NCI-H2029 (cell line): Measurements from ENCODE around the gene TPGS1.

ENCODE experiments used
- DNase-seq: peaks from one replicate; lab custom pipeline; 2025; lab: John Stamatoyannopoulos, UW

TPGS1 gene

DNA sequence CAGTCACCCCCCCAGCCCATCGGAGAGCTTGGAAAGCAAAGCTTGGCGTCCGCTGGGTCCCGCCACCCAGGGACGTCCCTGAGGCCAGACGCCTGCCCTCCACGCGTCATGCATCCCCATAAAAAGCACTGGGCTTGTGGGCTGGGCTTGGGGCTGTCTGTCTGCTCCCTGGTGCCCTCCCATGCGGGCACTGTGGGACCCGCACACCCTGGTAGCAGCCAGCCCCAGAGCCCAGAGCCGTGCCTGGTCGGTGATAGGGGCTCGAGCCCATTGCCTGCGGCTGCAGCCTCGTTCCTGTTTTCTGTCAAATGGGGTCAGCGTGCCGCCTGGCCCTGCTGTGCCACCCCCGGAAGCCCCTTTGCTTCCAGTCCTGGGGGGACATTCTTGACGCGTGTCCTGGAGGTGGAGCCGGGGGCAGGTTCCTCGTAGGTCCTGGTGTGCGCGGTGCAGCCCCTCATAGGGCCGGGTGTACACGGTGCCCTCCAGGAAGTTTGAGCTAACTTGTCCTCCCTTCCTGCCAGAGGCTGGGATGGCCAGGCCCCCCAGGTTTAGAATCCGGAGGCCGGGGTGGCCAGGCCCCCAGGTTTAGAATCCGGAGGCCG lies 32.2 kb downstream of the TPGS1 start:
- no peak for DNase-seq

DNA sequence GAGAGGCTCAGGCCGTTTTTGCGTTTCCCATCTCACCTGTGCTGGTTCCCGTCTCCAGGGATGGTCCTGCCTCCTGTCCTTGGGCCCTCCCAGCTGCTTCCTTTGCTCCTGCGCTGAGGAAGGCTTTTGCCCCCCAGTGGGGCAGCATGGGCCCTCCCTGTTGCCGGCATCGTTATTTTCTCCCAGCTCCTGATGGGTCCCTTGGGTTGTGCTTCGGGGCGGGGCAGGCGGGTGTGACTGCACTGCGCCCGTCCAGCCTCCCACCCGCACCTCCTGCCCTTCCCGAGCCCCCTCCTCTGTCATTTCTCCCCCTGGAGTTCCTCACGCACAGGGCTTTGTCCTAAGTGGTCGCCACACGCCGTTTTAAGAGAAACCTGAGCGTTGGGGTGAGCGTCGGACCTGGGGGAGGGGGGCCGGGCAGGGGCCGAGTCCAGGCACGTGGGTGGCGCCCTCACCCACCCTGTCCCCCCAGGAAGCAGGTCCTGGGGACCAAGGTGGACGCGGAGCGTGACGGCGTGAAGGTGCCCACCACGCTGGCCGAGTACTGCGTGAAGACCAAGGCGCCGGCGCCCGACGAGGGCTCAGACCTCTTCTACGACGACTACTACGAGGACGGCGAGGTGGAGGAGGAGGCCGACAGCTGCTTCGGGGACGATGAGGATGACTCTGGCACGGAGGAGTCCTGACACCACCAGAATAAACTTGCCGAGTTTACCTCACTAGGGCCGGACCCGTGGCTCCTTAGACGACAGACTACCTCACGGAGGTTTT lies 33.8 kb downstream of the TPGS1 start:
- no peak for DNase-seq

DNA sequence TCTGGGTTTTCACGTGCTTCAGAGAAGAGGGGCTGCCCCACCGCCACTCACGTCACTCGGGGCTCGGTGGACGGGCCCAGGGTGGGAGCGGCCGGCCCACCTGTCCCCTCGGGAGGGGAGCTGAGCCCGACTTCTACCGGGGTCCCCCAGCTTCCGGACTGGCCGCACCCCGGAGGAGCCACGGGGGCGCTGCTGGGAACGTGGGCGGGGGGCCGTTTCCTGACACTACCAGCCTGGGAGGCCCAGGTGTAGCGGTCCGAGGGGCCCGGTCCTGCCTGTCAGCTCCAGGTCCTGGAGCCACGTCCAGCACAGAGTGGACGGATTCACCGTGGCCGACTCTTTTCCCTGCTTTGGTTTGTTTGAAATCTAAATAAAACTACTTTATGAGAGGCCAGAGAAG lies 34.4 kb downstream of the TPGS1 start:
- no peak for DNase-seq

DNA sequence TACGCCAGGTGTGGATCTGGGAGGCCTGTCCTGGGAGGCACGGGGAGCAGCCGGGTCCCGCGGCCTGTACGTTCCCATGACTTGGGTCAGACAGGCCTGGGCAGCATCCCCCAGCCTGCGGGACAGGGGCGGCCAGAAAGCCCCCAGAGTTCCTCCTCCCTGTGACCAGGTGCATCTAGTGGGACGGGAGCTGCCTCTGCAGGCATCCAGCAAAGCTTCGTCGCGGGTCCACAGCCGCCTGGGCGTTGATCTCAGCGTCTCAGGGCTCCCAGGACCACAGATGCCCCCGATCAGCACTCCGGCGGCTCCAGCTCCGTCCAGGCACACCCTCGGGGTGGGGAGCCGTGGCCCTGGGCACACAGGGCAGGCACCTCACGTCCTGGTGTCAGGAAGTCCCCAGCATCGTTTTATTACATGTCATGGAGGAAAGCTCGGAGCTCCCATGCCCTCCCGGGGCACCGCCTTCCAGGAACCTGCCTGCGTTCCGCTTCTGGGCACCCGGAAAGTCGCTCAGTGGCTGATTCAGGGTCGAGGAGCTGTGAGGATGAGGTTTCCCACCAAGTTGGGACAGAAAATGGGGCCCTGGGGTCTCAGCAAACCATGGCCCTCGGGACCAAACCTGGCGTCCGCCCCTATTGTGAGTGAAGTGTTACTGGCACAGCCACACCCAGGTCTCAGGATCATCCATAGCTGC lies 35.0 kb downstream of the TPGS1 start:
- DNase-seq, result no peak

DNA sequence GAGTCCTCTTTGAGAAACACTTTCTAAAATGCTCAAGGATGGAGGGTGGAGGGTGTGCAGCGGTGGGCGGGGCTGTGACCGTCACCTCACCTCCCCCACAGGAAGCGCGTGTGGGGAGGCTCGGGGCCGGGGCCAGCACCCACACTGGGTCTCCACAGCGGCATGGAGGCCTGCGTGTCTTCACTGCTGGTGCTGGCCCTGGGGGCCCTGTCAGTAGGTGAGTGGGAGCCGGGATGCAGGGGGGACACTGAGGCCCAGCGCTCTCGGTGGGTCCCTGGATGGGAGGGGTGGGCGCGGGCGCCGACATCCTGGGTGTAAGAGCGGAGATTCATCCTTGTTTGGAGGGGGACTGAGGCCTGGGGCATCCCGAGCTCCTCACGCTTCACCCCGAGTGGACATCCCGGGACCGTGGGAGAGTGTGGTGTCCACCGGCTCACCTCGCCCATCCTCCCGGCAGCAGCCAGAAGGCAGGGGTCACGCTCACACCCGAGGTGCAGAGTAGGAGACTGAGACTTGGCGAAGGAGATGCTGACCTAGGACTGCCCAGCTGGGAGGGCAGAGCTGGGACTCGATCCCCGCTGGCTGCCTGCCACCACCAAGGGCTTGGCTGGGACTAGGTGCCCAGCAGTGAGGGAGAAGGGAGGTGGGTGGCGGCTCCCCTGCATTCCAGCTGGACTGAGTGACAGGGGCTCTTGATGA lies 36.8 kb downstream of the TPGS1 start, which contains the start of gene GZMM:
Gene GZMM (plus strand): TSS at position 144 of the 699 bp plus-strand sequence. CDS start 19 bp downstream, at position 163.
- no peak for DNase-seq

DNA sequence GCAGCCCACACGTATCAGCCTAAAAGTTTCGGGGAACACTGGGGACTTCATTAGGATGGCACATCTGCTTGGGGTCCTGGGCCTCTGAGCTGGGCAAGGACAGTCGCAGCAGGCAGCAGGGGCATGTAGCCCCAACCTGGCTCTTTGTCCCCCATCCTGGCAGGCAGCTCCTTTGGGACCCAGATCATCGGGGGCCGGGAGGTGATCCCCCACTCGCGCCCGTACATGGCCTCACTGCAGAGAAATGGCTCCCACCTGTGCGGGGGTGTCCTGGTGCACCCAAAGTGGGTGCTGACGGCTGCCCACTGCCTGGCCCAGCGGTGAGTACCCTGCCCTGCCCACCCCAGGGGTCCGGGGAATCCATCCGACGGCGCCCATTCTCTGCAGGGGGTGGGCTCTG lies 39.8 kb downstream of the TPGS1 start:
- no peak for DNase-seq

DNA sequence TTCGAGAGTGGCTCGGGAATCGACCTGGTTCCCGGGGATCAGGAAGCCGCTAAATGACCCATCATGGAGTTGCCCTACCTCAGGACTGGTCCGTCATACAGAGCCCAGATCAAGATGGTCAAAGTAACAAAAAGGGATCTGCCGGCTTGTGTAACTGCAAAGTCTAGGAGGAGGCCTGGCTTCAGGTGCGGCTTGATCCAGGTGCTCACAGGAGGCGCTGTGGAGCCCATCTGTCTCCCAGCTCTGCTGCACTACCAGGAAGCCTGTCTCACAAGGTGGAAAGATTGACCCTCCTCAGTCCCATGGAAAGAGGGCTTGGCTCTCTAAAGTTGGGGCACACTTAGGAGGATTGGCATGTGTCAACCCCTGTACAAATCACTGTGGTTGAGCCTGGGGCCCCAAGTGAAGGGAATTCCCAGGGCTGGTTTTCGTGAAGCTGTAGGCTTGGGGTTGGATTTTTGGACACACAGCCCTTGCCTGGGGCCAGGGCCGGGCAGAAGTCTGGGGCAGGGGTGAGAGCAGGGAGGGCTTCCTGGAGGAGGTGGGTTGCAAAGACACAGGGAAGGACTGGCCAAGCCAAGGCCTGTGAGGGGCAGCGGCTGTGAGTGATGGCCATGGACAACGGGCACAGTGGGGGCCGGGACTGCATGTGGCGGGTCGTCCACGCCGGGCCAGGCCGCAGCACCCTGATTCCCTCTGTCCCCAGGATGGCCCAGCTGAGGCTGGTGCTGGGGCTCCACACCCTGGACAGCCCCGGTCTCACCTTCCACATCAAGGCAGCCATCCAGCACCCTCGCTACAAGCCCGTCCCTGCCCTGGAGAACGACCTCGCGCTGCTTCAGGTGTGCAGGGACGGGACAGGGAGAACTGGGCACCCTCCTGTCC lies 40.8 kb downstream of the TPGS1 start:
- no peak for DNase-seq

DNA sequence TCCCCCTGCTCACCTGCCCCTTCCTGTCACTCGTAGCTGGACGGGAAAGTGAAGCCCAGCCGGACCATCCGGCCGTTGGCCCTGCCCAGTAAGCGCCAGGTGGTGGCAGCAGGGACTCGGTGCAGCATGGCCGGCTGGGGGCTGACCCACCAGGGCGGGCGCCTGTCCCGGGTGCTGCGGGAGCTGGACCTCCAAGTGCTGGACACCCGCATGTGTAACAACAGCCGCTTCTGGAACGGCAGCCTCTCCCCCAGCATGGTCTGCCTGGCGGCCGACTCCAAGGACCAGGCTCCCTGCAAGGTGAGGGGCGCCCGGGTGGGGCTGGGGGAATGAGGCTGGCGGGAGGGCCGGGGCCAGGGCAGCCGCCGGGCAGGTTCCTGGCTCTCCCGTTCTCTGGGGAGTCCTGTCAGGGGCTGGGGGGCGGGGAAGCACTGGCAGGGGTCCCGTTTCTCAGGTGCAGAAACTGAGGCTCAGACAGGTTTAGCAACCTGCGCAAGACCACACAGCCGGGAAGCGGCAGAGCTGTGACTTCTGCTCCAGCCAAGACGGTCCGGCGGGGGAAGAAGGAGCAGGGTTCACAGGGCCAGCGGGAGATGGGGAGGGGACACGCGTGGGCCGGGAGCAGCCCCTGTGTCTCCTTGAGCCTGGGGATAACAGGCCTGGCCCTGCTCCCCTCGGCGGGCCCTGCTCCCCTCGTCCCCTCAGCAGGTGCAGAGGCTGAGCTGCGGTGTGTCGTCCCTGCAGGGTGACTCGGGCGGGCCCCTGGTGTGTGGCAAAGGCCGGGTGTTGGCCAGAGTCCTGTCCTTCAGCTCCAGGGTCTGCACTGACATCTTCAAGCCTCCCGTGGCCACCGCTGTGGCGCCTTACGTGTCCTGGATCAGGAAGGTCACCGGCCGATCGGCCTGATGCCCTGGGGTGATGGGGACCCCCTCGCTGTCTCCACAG lies 41.9 kb downstream of the TPGS1 start:
- no peak for DNase-seq

DNA sequence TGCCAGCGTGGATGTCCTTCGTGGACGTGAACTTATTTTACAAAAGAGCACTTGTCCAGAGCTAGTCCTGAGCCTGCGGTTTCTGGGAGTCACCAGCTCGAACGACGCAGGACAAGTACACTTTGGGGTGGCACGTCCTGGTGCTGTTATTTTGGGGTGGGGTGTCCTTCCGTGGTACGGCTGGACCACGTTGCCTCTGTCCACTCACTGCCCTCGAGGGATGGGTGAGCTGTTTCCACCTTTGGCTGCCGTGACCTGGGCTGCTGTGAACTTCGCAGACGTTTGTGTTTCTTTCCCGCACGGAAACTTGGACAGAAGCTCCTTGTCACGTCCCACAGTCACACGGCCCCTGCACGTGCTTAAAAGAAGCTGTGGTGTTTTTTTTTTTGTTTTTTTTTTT lies 47.5 kb downstream of the TPGS1 start:
- no peak for DNase-seq

DNA sequence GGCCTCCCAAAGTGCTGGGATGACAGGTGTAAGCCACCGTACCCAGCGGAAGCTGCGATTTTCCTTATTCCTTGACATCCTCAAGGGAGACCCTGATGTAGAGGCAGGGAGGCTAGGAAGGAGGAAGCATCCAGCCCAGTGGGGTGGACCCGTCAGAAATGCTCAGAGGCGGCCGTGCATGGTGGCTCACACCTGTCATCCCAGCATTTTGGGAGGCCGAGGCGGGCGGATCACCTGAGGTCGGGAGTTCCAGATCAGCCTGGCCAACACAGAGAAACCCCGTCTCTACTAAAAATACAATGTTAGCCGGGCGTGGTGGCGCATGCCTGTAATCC lies 48.1 kb downstream of the TPGS1 start:
- DNase-seq, result no peak

DNA sequence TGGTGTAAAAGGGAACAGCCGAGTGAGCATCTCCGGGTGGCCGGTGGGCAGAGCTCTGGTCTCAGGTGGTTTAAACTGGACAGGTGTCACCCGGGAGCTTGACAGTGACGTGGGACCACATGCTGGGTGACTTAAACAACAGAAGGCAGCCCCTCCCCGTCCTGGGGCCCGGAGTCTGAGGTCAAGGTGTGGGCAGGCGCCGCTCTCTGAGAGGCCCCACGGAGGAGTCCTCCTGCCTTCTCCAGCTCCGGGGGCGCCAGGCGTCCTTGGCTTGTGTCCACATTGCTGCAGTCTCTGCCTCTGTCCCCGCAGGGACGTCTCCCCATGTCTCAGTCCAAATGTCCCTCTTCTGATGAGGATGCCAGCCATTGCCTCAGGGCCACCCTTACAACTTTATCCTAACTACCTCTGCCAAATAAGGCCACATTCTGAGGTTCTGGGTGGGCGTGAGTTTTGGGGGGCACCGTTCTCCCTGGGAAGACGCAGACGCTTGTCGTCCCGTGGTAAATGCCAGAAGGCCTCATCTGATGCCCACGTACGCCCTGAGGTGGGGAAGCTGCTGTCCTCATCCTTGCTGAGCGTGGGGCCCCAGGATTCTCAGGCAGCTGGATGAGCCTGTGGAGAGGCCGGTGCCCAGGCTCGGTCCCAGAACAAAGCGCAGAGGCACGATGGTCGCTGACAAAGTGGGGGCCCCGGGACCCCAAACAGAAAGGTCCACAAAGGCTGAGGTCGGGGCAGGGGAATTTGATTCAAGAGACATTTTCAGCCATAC lies 49.5 kb downstream of the TPGS1 start:
- no peak for DNase-seq

DNA sequence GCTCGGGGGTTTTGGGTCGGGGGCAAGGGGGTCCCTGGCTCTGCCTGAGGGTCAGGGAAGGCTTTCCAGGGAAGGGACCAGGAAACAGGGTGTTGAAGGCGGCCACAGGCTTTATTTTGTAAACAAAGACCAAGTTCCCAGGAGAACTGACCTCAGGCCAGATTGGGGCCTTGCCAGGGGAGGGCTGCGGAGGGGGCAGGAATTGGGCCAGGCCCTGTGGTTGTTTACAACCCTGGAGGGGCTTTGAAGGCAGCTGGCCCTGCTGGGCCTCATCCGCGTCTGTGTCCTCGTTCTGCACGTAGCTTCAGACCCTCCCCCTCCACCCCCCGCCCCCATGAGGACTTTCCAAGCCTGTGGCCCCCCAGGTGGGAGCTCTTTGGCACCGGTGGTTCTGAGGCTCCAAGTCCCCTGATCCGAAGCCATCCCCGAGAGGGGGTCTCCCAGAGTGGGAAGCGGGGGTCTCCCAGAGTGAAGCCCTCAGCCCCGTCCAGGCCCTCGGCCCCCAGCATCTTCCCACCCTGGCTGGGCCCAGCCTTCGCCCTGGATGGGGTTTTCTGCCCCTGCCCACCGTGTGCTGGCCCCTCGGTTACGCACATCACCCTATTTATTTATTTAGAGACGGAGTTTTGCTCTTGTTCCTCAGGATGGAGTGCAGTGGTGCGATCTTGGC lies 51.6 kb downstream of the TPGS1 start:
- no peak for DNase-seq

DNA sequence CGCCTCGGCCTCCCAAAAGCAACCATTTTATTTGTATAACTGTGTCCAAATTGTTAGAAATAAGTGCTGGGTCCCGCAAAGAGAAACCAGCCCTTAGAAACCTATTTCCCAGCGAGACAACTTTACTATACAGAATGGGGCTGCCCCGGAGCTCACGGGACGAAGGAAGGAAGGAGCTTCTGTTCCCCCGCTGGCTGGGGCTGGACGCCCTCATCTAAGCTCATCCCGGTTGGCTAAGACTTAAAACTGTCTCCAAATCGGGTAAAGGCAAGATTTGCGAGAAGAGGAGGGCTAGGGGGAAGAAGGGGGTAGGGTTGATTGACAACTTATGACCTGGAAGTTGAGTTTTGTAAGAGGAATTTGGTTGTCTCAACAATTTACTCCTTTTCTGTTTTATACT lies 52.8 kb downstream of the TPGS1 start:
- DNase-seq, result no peak

DNA sequence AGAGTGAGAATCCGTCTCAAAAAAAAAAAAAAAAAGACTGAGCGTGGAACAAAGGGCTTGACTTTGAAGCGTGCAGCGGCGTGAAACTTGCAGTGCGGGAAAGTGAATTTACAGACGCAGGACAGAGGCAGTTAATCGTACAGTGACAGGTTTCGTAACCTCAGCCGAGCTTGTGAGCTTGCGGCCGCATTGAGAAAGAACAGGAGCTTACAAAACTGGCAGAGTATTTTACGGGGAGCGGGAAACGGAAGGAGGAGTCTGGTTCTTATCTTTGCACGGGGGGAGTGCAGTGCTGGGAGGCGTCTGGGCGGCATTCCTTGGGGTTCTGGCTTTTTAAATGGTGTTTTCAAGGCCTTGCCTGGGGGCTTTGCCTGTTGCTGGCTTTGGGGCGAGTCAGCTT lies 59.1 kb downstream of the TPGS1 start:
- DNase-seq, result no peak

DNA sequence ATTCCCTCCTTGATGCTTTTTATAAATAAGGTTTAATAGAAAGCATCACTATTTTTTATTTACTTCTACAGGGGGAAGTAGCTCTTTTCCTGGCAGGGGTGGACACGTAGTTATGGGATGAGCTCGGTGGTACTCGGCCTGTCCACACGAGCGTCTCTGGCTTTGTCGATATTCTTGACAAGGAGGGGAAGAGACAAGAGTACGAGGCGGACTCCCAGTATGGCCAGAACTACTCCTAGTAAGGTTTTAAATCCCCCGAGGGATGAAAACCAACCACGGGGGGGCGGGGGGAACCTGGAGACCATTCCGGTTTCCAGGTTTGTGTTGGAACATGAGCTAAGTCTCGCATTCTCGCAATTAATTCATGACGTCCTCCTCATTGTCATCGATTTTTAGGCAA lies 59.5 kb downstream of the TPGS1 start:
- DNase-seq, result no peak

DNA sequence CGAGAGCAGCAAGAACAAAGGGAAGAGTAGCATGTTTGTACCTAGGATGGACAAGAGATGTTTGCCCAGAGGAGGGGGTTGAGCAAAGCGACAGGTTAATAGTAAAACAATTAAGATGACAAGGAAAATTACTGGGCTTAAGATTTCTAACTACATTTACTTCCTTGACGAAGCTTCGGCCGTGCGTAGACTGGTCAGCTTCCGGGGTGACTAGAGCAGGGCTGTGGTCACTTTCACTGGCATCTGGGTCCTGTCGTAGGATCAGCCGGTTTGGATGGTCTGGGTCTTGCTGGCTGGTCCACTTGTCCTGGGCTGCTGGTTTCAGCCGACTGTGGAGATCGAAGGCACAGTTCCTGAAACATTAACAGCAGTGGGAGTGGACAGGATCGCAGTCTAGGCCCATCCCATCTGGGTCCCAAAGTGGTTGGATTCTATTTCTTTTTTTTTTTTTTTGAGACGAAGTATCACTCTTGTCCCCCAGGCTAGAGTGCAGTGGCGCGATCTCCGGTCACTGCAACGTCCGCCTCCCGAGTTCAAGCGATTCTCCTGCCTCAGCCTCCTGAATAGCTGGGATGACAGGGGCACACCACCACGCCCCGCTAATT lies 60.1 kb downstream of the TPGS1 start:
- no peak for DNase-seq
